Kidney (tissue), 14 donors: ENCODE measurements around the gene FSD2. TPM values are rescaled to one million over a fixed set of nuclear protein-coding genes. Genes with fewer than 3 reads are reported as not detected.
A peak's percentile ranks its signal among the peaks of the same experiment; 100 is the strongest.

Experiments used
- DNase-seq, 5 donors: peaks; one replicate each; pipeline ENCODE4 v3.0.0-alpha.2; 2013 to 2020
- FAIRE-seq: peaks from 2 replicates; lab custom pipeline; 2012; peaks lifted over from hg19 to GRCh38; lab: Jason Lieb, UNC
- H3K27ac ChIP-seq, 2 donors: one replicate each; pipeline ENCODE4 v1.7.0; 2013; ENCODE audit warnings: low read depth in 2 of 2, low read length in 2 of 2, inconsistent platforms in 1 of 2
- H3K27me3 ChIP-seq: one replicate; pipeline ENCODE4 v1.7.1; 2013; ENCODE audit warnings: low read length, inconsistent platforms; ENCODE audit not compliant: control insufficient read depth, insufficient read depth
- H3K36me3 ChIP-seq, 3 donors: one replicate each; pipeline versions ENCODE4 v1.7.0 to v1.7.1; 2013; ENCODE audit warnings: low read length in 3 of 3, control low read depth in 1 of 3, inconsistent platforms in 1 of 3; ENCODE audit not compliant: insufficient read depth in 3 of 3, control insufficient read depth in 2 of 3
- H3K4me1 ChIP-seq, 3 donors: one replicate each; pipeline versions ENCODE4 v1.7.0 to v1.7.1; 2013; ENCODE audit warnings: low read length in 3 of 3, inconsistent platforms in 1 of 3, low read depth in 1 of 3; ENCODE audit not compliant: control insufficient read depth in 2 of 3, insufficient read depth in 2 of 3
- H3K4me3 ChIP-seq, 3 donors: one replicate each; pipeline versions ENCODE4 v1.7.0 to v1.8.1; 2013; ENCODE audit warnings: low read length in 3 of 3, control low read depth in 1 of 3, inconsistent platforms in 1 of 3
- H3K9ac ChIP-seq, 3 donors: one replicate each; pipeline versions ENCODE4 v1.7.0 to v1.7.1; 2013; ENCODE audit warnings: low read length in 3 of 3, control low read depth in 1 of 3, inconsistent platforms in 1 of 3
- H3K9me3 ChIP-seq, 3 donors: one replicate each; pipeline versions ENCODE4 v1.7.0 to v1.7.1; 2013; ENCODE audit warnings: low read length in 3 of 3, control low read depth in 1 of 3, inconsistent platforms in 1 of 3; ENCODE audit not compliant: control insufficient read depth in 2 of 3, insufficient read depth in 1 of 3
- intact Hi-C: fragments of 100-400 bp; cut with DNase I; formaldehyde crosslinking; loops from one replicate; pipeline ENCODE4 v1.11.1; 2022
- polyA plus RNA-seq: library from polyadenylated mRNA; stranded (reverse); fragments of 350-450 nt; fragmentation: Illumina TruSeq; extraction: RNeasy Lipid Tissue Mini Kit (QIAGEN cat#74804); gene quantifications from one replicate; pipeline ENCODE4 v1.2.3, GENCODE V29; 2014; ENCODE audit warnings: low read depth, low replicate concordance; ENCODE audit not compliant: insufficient read depth
- total RNA-seq: library from RNA; stranded (reverse); fragmentation: NEBNext Ultra II Directional; extraction: Animal tissue kit (Norgen Biotek cat#: 25700); gene quantifications from one replicate; pipeline ENCODE4 v1.2.1, GENCODE V29; 2021
- TF ChIP-seq, protein P1 (sequence below): IDR thresholded peaks from 3 replicates; pipeline ENCODE4 v1.5.1; 2012; ENCODE audit warnings: mild to moderate bottlenecking, moderate library complexity, borderline replicate concordance; ENCODE audit not compliant: insufficient read depth; ENCODE audit errors: extremely low read depth
- donor health status: control.
- donor health status: control.
- donor health status: control.
- donor health status: control.
- donor health status: control.
- donor health status: DM: yes; HTN: yes; CAD: no.
- donor health status: Normal renal cell carcinoma (clear cell type).

Gene FSD2
- total and polyA plus RNA-seq, 2 donors from 2014 or later, result not detected

- H3K9me3 ChIP-seq, result no peaks in the 10 kb centered on the region
- H3K36me3 ChIP-seq, result no peaks in the 10 kb centered on the region
- DNase-seq (peak; percentile 83 to 95 (median 85)), FAIRE-seq (no peak)
- H3K4me1 ChIP-seq, result no peaks in the 10 kb centered on the region
- H3K27me3 ChIP-seq, result no peaks in the 10 kb centered on the region
- H3K4me3 ChIP-seq, result no peak overlapping the region
- intact Hi-C loops, result no loop called here
- H3K9ac ChIP-seq, result no peak overlapping the region
- no peak overlapping the region for H3K27ac ChIP-seq
- TF ChIP-seq, protein P1, sequence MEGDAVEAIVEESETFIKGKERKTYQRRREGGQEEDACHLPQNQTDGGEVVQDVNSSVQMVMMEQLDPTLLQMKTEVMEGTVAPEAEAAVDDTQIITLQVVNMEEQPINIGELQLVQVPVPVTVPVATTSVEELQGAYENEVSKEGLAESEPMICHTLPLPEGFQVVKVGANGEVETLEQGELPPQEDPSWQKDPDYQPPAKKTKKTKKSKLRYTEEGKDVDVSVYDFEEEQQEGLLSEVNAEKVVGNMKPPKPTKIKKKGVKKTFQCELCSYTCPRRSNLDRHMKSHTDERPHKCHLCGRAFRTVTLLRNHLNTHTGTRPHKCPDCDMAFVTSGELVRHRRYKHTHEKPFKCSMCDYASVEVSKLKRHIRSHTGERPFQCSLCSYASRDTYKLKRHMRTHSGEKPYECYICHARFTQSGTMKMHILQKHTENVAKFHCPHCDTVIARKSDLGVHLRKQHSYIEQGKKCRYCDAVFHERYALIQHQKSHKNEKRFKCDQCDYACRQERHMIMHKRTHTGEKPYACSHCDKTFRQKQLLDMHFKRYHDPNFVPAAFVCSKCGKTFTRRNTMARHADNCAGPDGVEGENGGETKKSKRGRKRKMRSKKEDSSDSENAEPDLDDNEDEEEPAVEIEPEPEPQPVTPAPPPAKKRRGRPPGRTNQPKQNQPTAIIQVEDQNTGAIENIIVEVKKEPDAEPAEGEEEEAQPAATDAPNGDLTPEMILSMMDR, result peak; percentile 66
Measured at GRCh38 chr15:82849556-82850512, 44.0 kb upstream of the FSD2 start.

DNA sequence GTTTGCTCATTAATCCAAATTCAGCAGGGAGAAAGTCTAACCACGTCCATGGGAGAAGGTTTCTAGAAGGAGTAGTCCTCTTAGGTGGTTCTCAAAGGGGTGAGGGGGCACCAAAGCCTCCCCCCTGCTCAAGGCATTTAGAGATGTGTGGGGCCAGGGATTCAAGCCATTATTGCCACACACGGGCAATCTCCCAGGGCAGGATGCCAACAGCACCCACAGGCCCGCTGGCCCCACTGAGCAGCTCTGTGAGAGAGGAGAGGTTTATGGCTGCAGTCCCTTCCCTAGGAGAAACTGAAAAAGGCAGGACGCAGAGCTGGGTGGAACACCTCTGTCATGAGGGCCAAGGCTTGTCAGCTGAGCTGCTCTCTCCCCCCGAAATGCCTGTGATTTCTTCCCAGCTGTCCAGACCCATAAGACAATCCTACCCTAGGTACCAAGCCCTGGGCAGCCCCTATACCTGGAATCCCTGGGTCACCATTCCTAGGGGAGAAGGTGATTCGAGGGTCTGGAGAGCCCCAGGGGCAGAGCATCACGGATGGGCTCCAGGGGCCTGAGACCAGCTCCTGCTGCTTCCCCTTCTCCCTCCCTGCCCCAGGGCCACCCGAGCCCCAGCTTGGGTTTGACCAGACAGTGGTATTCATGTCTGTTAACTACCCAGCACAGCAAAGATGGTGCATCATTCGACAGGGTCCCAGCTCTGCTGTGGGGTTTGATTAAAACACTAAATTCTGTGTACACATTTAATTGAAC, 42.5 kb upstream of the FSD2 start:
- no peak overlapping the region for H3K9ac ChIP-seq
- no peaks in the 10 kb centered on the region for H3K36me3 ChIP-seq
- no peak overlapping the region for H3K27ac ChIP-seq
- TF ChIP-seq, protein P1, result no peak
- no peaks in the 10 kb centered on the region for H3K4me1 ChIP-seq
- intact Hi-C loops, result no loop called here
- no peaks in the 10 kb centered on the region for H3K27me3 ChIP-seq
- FAIRE-seq (no peak), DNase-seq (no peak)
- H3K9me3 ChIP-seq, result no peaks in the 10 kb centered on the region
- no peak overlapping the region for H3K4me3 ChIP-seq

DNA sequence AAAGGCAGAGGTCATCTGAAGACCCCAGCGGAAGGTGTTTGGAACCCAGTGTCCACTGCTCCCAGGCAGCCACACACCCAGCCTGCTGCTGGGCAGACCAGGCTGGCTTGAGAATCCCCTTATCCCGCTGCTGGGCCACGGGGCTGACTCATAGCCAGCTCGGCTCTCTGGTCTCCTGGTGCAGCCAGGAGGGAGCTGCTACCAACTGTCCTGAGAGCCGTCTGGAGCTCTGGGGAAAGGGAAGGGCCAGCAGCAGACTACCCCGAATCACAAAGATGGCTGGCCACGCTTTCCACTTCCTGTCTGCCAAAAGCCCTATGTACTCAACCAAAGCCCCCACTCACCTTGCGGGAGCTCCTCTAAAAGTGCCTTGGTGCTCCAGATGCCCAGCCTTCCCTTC, 41.8 kb upstream of the FSD2 start:
- FAIRE-seq (no peak), DNase-seq (peak in 1 of 5 donors; percentile 64)
- Histone ChIP-seq H3K4me1 (no peaks in the 10 kb centered on the region), H3K27me3 (no peaks in the 10 kb centered on the region), H3K9me3 (no peaks in the 10 kb centered on the region), H3K27ac (no peak overlapping the region), H3K36me3 (no peaks in the 10 kb centered on the region), H3K4me3 (no peak overlapping the region), H3K9ac (no peak overlapping the region)
- intact Hi-C loops, result no loop called here
- TF ChIP-seq, protein P1, result no peak
